Lower lobe of right lung (tissue), 2 donors: Measurements from ENCODE around the gene CYP1B1. TPM values are rescaled to one million over a fixed set of nuclear protein-coding genes. Genes with fewer than 3 reads are reported as not detected.
"Not testable (repeated sequence)": the region's sequence is repeated elsewhere in the genome, so short reads cannot be mapped to it uniquely, and the experiment has no call there.

ENCODE experiments used
- ATAC-seq, 2 donors: fragments of 200-7000 bp; cut with Tn5 transposase; one replicate each; pipeline ENCODE4 v1.9.1; 2020 to 2022; ENCODE audit warnings: mild to moderate bottlenecking in 2 of 2, moderate library complexity in 2 of 2
- DNase-seq: peaks from one replicate; pipeline ENCODE4 v3.0.0-alpha.2; 2020
- H3K27ac ChIP-seq: fragments of 200-600 bp; one replicate; pipeline ENCODE4 v1.8.0; 2022
- H3K27me3 ChIP-seq: fragments of 200-600 bp; one replicate; pipeline ENCODE4 v1.8.0; 2022; ENCODE audit warnings: low read depth
- H3K36me3 ChIP-seq: fragments of 200-600 bp; one replicate; pipeline ENCODE4 v1.8.0; 2022; ENCODE audit warnings: mild to moderate bottlenecking
- H3K4me1 ChIP-seq: fragments of 200-600 bp; one replicate; pipeline ENCODE4 v1.8.0; 2022
- H3K4me3 ChIP-seq: fragments of 200-600 bp; one replicate; pipeline ENCODE4 v1.8.0; 2022; ENCODE audit warnings: mild to moderate bottlenecking
- H3K9me3 ChIP-seq: fragments of 200-600 bp; one replicate; pipeline ENCODE4 v1.8.0; 2022
- CTCF ChIP-seq: fragments of 200-600 bp; IDR thresholded peaks from one replicate; pipeline ENCODE4 v1.8.0; 2022; ENCODE audit warnings: antibody characterized with exemption, mild to moderate bottlenecking
- intact Hi-C: fragments of 100-400 bp; cut with DNase I; formaldehyde crosslinking; loops from one replicate; pipeline ENCODE4 v1.11.0; 2022
- total RNA-seq: library from RNA; stranded (reverse); fragmentation: NEBNext Ultra II Directional; extraction: Animal tissue kit (Norgen Biotek cat#: 25700); gene quantifications from one replicate; pipeline ENCODE4 v1.2.1, GENCODE V29; 2021
- donor health status: DM: no; HTN: yes; CAD: no; lungs with severe emphysema.

The CYP1B1 gene
- total RNA-seq, 1 donor from 2014 or later: 67.0 TPM

GRCh38 chr2:38095079-38095995, 19.4 kb upstream of the CYP1B1 start:
- ATAC-seq (peak in 1 of 2 donors; percentile 11), DNase-seq (no peak)
- Histone ChIP-seq H3K4me3 (no peak overlapping the region), H3K27ac (peak overlapping the region; percentile 12), H3K27me3 (no peaks in the 10 kb centered on the region), H3K9me3 (no peaks in the 10 kb centered on the region), H3K36me3 (no peaks in the 10 kb centered on the region), H3K4me1 (peaks cover 60% of the 10 kb centered on the region)
- intact Hi-C loops: no loop called here
- TF ChIP-seq CTCF: no peak

GRCh38 chr2:38093527-38094165, 17.7 kb upstream of the CYP1B1 start:
- no peaks in the 10 kb centered on the region for H3K36me3 ChIP-seq
- no peaks in the 10 kb centered on the region for H3K9me3 ChIP-seq
- H3K27me3 ChIP-seq: no peaks in the 10 kb centered on the region
- DNase-seq (no peak), ATAC-seq (no peak)
- intact Hi-C loops: no loop called here
- H3K4me1 ChIP-seq: peaks cover 51% of the 10 kb centered on the region
- no peak for TF ChIP-seq CTCF
- H3K27ac ChIP-seq: no peak overlapping the region
- no peak overlapping the region for H3K4me3 ChIP-seq

GRCh38 chr2:38092196-38092902, 16.4 kb upstream of the CYP1B1 start:
- peak; percentile 70 to 71 for ATAC-seq
- no peak for DNase-seq
- H3K27me3 ChIP-seq: no peaks in the 10 kb centered on the region
- H3K9me3 ChIP-seq: no peaks in the 10 kb centered on the region
- no peak overlapping the region for H3K4me3 ChIP-seq
- peak overlapping the region; percentile 26 for H3K27ac ChIP-seq
- no peaks in the 10 kb centered on the region for H3K36me3 ChIP-seq
- H3K4me1 ChIP-seq: peaks cover 38% of the 10 kb centered on the region
- intact Hi-C loops: no loop called here
- no peak for TF ChIP-seq CTCF

- H3K9me3 ChIP-seq: no peaks in the 10 kb centered on the region
- H3K4me3 ChIP-seq: no peak overlapping the region
- H3K36me3 ChIP-seq: no peaks in the 10 kb centered on the region
- ATAC-seq: no peak
- H3K27ac ChIP-seq: peak overlapping the region; percentile 26
- no peak for DNase-seq
- H3K27me3 ChIP-seq: no peaks in the 10 kb centered on the region
- intact Hi-C loops: no loop called here
- H3K4me1 ChIP-seq: peaks cover 32% of the 10 kb centered on the region
- TF ChIP-seq CTCF: no peak
Measured at GRCh38 chr2:38091760-38092159, 15.8 kb upstream of the CYP1B1 start.

- DNase-seq (no peak), ATAC-seq (no peak)
- Histone ChIP-seq H3K27ac (no peak overlapping the region), H3K9me3 (no peaks in the 10 kb centered on the region), H3K4me3 (no peak overlapping the region), H3K4me1 (peaks cover 24% of the 10 kb centered on the region), H3K27me3 (no peaks in the 10 kb centered on the region), H3K36me3 (no peaks in the 10 kb centered on the region)
- intact Hi-C loops: no loop called here
- TF ChIP-seq CTCF: no peak
Measured at GRCh38 chr2:38090928-38091327, 15.0 kb upstream of the CYP1B1 start.

GRCh38 chr2:38090212-38090611, 14.3 kb upstream of the CYP1B1 start:
- H3K27me3 ChIP-seq, intact Hi-C loops, H3K9me3 ChIP-seq, H3K4me3 ChIP-seq, DNase-seq, H3K36me3 ChIP-seq, H3K27ac ChIP-seq, ATAC-seq: not testable (repeated sequence)
- H3K4me1 ChIP-seq: peaks cover 18% of the 10 kb centered on the region

GRCh38 chr2:38085998-38086698, 10.2 kb upstream of the CYP1B1 start:
- H3K36me3 ChIP-seq, H3K4me3 ChIP-seq, DNase-seq, ATAC-seq, H3K27ac ChIP-seq, H3K4me1 ChIP-seq, H3K9me3 ChIP-seq, intact Hi-C loops, H3K27me3 ChIP-seq: not testable (repeated sequence)

GRCh38 chr2:38084556-38084955, 8.6 kb upstream of the CYP1B1 start:
- H3K27me3 ChIP-seq, ATAC-seq, H3K36me3 ChIP-seq, H3K4me1 ChIP-seq, H3K4me3 ChIP-seq, DNase-seq, H3K27ac ChIP-seq, H3K9me3 ChIP-seq, intact Hi-C loops: not testable (repeated sequence)
